ENCODE measurements around the gene CYP4B1.

CYP4B1 gene

DNA sequence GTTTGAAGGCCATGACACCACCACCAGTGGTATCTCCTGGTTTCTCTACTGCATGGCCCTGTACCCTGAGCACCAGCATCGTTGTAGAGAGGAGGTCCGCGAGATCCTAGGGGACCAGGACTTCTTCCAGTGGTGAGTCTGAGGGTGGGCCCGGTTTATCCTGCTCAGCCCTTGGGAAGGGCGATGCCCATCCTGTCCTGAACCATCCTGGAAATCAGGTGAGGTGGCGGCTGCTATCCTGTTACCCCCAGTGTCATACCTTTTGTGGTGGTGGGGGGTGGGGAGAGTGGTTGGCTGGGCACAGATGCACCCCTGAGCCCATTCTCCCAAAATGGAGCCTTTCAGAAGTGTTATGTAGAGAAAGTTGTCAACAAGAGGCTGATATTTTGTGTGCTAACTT, 16.3 kb downstream of the CYP4B1 start:
- POLR2A ChIA-PET: no interaction called here

DNA sequence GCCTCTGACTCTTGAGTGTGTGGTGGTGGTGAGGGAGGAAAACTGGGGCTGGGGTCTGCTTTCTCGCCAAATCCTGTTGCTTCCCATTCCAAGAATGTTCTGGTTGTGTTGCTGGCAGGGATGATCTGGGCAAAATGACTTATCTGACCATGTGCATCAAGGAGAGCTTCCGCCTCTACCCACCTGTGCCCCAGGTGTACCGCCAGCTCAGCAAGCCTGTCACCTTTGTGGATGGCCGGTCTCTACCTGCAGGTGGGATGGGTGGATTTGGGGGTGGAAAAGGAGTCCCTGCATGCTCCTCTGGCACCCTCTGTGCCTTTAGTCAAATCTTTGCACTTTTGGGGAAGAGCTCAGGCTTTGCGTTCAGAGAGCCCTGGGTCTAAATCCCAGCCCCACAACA, 18.1 kb downstream of the CYP4B1 start:
- TF ChIP-seq ZNF837 (tag by site-specific recombination; IDR thresholded peaks at IDR 0.05) (no peak), KLF1 (tag by site-specific recombination; IDR thresholded peaks at IDR 0.05) (no peak), ZFP69B (tag by site-specific recombination; IDR thresholded peaks at IDR 0.05) (no peak), ZNF138 (tag by site-specific recombination; IDR thresholded peaks at IDR 0.05; ENCODE audit: borderline replicate concordance) (no peak), MZF1 (tag by site-specific recombination; IDR thresholded peaks at IDR 0.05; ENCODE audit: borderline replicate concordance) (no peak), ZNF473 (tag by site-specific recombination; IDR thresholded peaks at IDR 0.05) (no peak), ZNF560 (tag by site-specific recombination; IDR thresholded peaks at IDR 0.05; ENCODE audit: borderline replicate concordance) (no peak), ZNF2 (tag by site-specific recombination; IDR thresholded peaks at IDR 0.05) (no peak), ZNF37A (tag by site-specific recombination; IDR thresholded peaks at IDR 0.05) (no peak)
- TF ChIP-seq, protein P1, sequence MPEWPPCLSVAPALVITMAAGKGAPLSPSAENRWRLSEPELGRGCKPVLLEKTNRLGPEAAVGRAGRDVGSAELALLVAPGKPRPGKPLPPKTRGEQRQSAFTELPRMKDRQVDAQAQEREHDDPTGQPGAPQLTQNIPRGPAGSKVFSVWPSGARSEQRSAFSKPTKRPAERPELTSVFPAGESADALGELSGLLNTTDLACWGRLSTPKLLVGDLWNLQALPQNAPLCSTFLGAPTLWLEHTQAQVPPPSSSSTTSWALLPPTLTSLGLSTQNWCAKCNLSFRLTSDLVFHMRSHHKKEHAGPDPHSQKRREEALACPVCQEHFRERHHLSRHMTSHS (tag by site-specific recombination; IDR thresholded peaks at IDR 0.05): no peak
- TF ChIP-seq, protein P2, sequence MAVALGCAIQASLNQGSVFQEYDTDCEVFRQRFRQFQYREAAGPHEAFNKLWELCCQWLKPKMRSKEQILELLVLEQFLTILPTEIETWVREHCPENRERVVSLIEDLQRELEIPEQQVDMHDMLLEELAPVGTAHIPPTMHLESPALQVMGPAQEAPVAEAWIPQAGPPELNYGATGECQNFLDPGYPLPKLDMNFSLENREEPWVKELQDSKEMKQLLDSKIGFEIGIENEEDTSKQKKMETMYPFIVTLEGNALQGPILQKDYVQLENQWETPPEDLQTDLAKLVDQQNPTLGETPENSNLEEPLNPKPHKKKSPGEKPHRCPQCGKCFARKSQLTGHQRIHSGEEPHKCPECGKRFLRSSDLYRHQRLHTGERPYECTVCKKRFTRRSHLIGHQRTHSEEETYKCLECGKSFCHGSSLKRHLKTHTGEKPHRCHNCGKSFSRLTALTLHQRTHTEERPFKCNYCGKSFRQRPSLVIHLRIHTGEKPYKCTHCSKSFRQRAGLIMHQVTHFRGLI (tag by site-specific recombination; IDR thresholded peaks at IDR 0.05): no peak
- Histone ChIP-seq H3K4me1 (ENCODE audit: control insufficient read depth, insufficient read depth, low read length) (no peaks in the 10 kb centered on the region), H3K27ac (ENCODE audit: extremely low read depth, low read depth, low read length) (no peak overlapping the region), H3K4me3 (ENCODE audit: low read depth, low read length) (no peak overlapping the region), H3K9me3 (ENCODE audit: control insufficient read depth, insufficient read depth, low read depth, low read length) (no peaks in the 10 kb centered on the region), H3K36me3 (ENCODE audit: control insufficient read depth in 2 of 2, insufficient read depth in 1 of 2, low read length in 2 of 2) (no peaks in the 10 kb centered on the region)
- ChIA-PET POLR2A (no interaction called here), CTCF (no interaction called here)

More for the DNA sequence above, 16.3 kb downstream of the CYP4B1 start:
- Histone ChIP-seq H3K4me3 (ENCODE audit: low read depth, low read length) (no peak overlapping the region), H3K27ac (ENCODE audit: extremely low read depth, low read depth, low read length) (no peak overlapping the region), H3K4me1 (ENCODE audit: control insufficient read depth, insufficient read depth, low read length) (no peaks in the 10 kb centered on the region), H3K36me3 (ENCODE audit: control insufficient read depth in 2 of 2, insufficient read depth in 1 of 2, low read length in 2 of 2) (no peaks in the 10 kb centered on the region), H3K9me3 (ENCODE audit: control insufficient read depth, insufficient read depth, low read depth, low read length) (no peaks in the 10 kb centered on the region)
- CTCF ChIA-PET: no interaction called here
- TF ChIP-seq ZFHX2 (tag by site-specific recombination; conservative IDR thresholded peaks at IDR 0.05): no peak
- TF ChIP-seq ZNF626 (tag by site-specific recombination; IDR thresholded peaks at IDR 0.05): no peak
- TF ChIP-seq ZNF302 (tag by site-specific recombination; IDR thresholded peaks at IDR 0.05; ENCODE audit: low read depth): no peak
- TF ChIP-seq ZBTB20 (tag by site-specific recombination; IDR thresholded peaks at IDR 0.05): no peak
- TF ChIP-seq ZNF544 (tag by site-specific recombination; IDR thresholded peaks at IDR 0.05): no peak
- TF ChIP-seq, protein P3, sequence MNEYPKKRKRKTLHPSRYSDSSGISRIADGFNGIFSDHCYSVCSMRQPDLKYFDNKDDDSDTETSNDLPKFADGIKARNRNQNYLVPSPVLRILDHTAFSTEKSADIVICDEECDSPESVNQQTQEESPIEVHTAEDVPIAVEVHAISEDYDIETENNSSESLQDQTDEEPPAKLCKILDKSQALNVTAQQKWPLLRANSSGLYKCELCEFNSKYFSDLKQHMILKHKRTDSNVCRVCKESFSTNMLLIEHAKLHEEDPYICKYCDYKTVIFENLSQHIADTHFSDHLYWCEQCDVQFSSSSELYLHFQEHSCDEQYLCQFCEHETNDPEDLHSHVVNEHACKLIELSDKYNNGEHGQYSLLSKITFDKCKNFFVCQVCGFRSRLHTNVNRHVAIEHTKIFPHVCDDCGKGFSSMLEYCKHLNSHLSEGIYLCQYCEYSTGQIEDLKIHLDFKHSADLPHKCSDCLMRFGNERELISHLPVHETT (tag by site-specific recombination; IDR thresholded peaks at IDR 0.05): no peak
- no peak for TF ChIP-seq SCRT2 (tag by site-specific recombination; IDR thresholded peaks at IDR 0.05)
- TF ChIP-seq ZNF239 (tag by site-specific recombination; IDR thresholded peaks at IDR 0.05): no peak
- TF ChIP-seq, protein P4, sequence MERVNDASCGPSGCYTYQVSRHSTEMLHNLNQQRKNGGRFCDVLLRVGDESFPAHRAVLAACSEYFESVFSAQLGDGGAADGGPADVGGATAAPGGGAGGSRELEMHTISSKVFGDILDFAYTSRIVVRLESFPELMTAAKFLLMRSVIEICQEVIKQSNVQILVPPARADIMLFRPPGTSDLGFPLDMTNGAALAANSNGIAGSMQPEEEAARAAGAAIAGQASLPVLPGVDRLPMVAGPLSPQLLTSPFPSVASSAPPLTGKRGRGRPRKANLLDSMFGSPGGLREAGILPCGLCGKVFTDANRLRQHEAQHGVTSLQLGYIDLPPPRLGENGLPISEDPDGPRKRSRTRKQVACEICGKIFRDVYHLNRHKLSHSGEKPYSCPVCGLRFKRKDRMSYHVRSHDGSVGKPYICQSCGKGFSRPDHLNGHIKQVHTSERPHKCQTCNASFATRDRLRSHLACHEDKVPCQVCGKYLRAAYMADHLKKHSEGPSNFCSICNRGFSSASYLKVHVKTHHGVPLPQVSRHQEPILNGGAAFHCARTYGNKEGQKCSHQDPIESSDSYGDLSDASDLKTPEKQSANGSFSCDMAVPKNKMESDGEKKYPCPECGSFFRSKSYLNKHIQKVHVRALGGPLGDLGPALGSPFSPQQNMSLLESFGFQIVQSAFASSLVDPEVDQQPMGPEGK (tag by site-specific recombination; IDR thresholded peaks at IDR 0.05): no peak
- TF ChIP-seq WT1 (tag by site-specific recombination; IDR thresholded peaks at IDR 0.05): no peak
- no peak for TF ChIP-seq ZNF548 (tag by site-specific recombination; IDR thresholded peaks at IDR 0.05)
- no peak for TF ChIP-seq ZNF621 (tag by site-specific recombination; IDR thresholded peaks at IDR 0.05)
- TF ChIP-seq OVOL3 (tag by site-specific recombination; IDR thresholded peaks at IDR 0.05): no peak
- no peak for TF ChIP-seq TRIM28 (IDR thresholded peaks at IDR 0.05; ENCODE audit: borderline replicate concordance, low read length)
- TF ChIP-seq, protein P5, sequence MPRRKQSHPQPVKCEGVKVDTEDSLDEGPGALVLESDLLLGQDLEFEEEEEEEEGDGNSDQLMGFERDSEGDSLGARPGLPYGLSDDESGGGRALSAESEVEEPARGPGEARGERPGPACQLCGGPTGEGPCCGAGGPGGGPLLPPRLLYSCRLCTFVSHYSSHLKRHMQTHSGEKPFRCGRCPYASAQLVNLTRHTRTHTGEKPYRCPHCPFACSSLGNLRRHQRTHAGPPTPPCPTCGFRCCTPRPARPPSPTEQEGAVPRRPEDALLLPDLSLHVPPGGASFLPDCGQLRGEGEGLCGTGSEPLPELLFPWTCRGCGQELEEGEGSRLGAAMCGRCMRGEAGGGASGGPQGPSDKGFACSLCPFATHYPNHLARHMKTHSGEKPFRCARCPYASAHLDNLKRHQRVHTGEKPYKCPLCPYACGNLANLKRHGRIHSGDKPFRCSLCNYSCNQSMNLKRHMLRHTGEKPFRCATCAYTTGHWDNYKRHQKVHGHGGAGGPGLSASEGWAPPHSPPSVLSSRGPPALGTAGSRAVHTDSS (tag by site-specific recombination; IDR thresholded peaks at IDR 0.05): no peak
- TF ChIP-seq ZNF629 (tag by site-specific recombination; IDR thresholded peaks at IDR 0.05): no peak
- no peak for TF ChIP-seq ZNF792 (tag by site-specific recombination; IDR thresholded peaks at IDR 0.05)
- no peak for TF ChIP-seq ZNF221 (tag by site-specific recombination; IDR thresholded peaks at IDR 0.05; ENCODE audit: borderline replicate concordance)

Measured in HEK293 (cell line).